GM12892 (cell line): ENCODE measurements around the gene IL31.

Experiments
- POLR2A ChIP-seq: IDR thresholded peaks from 2 replicates; pipeline ENCODE4 v1.6.1; 2011; ENCODE audit warnings: low read depth, low read length, control low read depth
- POLR2AphosphoS5 ChIP-seq: IDR thresholded peaks from 2 replicates; pipeline ENCODE4 v1.6.1; 2011; ENCODE audit warnings: low read depth, low read length, control low read depth
- TAF1 ChIP-seq: IDR thresholded peaks from 2 replicates; pipeline ENCODE4 v1.6.1; 2011; ENCODE audit warnings: low read depth, mild to moderate bottlenecking, control low read depth, low read length, borderline replicate concordance

GRCh38 chr12:122160761-122161160 is 13.3 kb downstream of the IL31 start:
- TF ChIP-seq POLR2AphosphoS5 (no peak), POLR2A (no peak), TAF1 (no peak)
